Ishikawa (cell line): ENCODE data around the gene ANKRD31.

Experiments
- CEBPB ChIP-seq: IDR thresholded peaks from 2 replicates; pipeline ENCODE4 v1.6.1; 2012
- CREB1 ChIP-seq: IDR thresholded peaks from 2 replicates; pipeline ENCODE4 v1.6.1; 2012; ENCODE audit warnings: low read depth
- EGR1 ChIP-seq: IDR thresholded peaks from 2 replicates; pipeline ENCODE4 v1.6.1; 2012
- EP300 ChIP-seq: IDR thresholded peaks from 2 replicates; pipeline ENCODE4 v1.6.1; 2012; ENCODE audit warnings: borderline replicate concordance
- MAX ChIP-seq: IDR thresholded peaks from 2 replicates; pipeline ENCODE4 v1.6.1; 2012
- RAD21 ChIP-seq: IDR thresholded peaks from 2 replicates; pipeline ENCODE4 v1.6.1; 2012; ENCODE audit warnings: low read depth
- REST ChIP-seq: IDR thresholded peaks from 2 replicates; pipeline ENCODE4 v1.6.1; 2012; ENCODE audit warnings: low read depth, mild to moderate bottlenecking
- TAF1 ChIP-seq: IDR thresholded peaks from 2 replicates; pipeline ENCODE4 v1.6.1; 2012; ENCODE audit warnings: low read depth, mild to moderate bottlenecking
- TCF12 ChIP-seq: IDR thresholded peaks from 2 replicates; pipeline ENCODE4 v1.6.1; 2012; ENCODE audit warnings: low read depth
- TEAD4 ChIP-seq: IDR thresholded peaks from 2 replicates; pipeline ENCODE4 v1.6.1; 2012
- USF1 ChIP-seq: IDR thresholded peaks from 2 replicates; pipeline ENCODE4 v1.6.1; 2012
- YY1 ChIP-seq: IDR thresholded peaks from 2 replicates; pipeline ENCODE4 v1.6.1; 2012; ENCODE audit warnings: low read depth
- ZBTB7A ChIP-seq: IDR thresholded peaks from 2 replicates; pipeline ENCODE4 v1.6.1; 2012; ENCODE audit warnings: low read depth

GRCh38 chr5:75168026-75168735 lies 68.5 kb downstream of the ANKRD31 start:
- TF ChIP-seq YY1 (no peak), RAD21 (no peak), TCF12 (no peak), CEBPB (no peak), EGR1 (no peak), EP300 (no peak), TAF1 (no peak), USF1 (no peak), TEAD4 (no peak), REST (no peak), ZBTB7A (no peak), MAX (no peak), CREB1 (no peak)
